KMS-11 (cell line): ENCODE measurements around the gene LYPD1.
A peak's percentile ranks its signal among the peaks of the same experiment; 100 is the strongest.

Experiments used
- H2AFZ ChIP-seq: fragments of 200-600 bp; sonication (generic); 2 replicates; pipeline ENCODE4 v1.6.1; 2016; ENCODE audit warnings: antibody characterized with exemption, mixed run types, low read depth
- H3K27ac ChIP-seq: fragments of 200-600 bp; sonication (generic); 2 replicates; pipeline ENCODE4 v1.6.1; 2016; ENCODE audit warnings: mild to moderate bottlenecking, mixed run types
- H3K27me3 ChIP-seq: fragments of 200-600 bp; sonication (generic); 2 replicates; pipeline ENCODE4 v1.6.1; 2017; ENCODE audit warnings: mild to moderate bottlenecking, low read depth, mixed run types, moderate library complexity; ENCODE audit not compliant: insufficient read depth
- H3K36me3 ChIP-seq: fragments of 200-600 bp; sonication (generic); 2 replicates; pipeline ENCODE4 v1.6.1; 2017; ENCODE audit warnings: mild to moderate bottlenecking, mixed run types; ENCODE audit not compliant: insufficient read depth
- H3K4me1 ChIP-seq: fragments of 200-600 bp; sonication (generic); 2 replicates; pipeline ENCODE4 v1.6.1; 2016; ENCODE audit warnings: mild to moderate bottlenecking, low read depth, mixed run types; ENCODE audit not compliant: poor library complexity, severe bottlenecking
- H3K4me2 ChIP-seq: fragments of 200-600 bp; sonication (generic); 2 replicates; pipeline ENCODE4 v1.7.0; 2016; ENCODE audit warnings: mild to moderate bottlenecking, mixed run types
- H3K4me3 ChIP-seq: fragments of 200-600 bp; sonication (generic); IDR thresholded peaks from 2 replicates; pipeline ENCODE4 v1.6.1; 2017; ENCODE audit warnings: low read depth, low read length, mixed read lengths; ENCODE audit not compliant: insufficient read depth
- H3K79me2 ChIP-seq: fragments of 200-600 bp; sonication (generic); 2 replicates; pipeline ENCODE4 v1.6.1; 2016; ENCODE audit warnings: low read depth, mixed run types; ENCODE audit not compliant: insufficient read depth
- H3K9ac ChIP-seq: fragments of 200-600 bp; sonication (generic); 2 replicates; pipeline ENCODE4 v1.6.1; 2016; ENCODE audit warnings: mild to moderate bottlenecking, mixed run types
- H4K20me1 ChIP-seq: fragments of 200-600 bp; sonication (generic); 2 replicates; pipeline ENCODE4 v1.6.1; 2016; ENCODE audit warnings: mild to moderate bottlenecking, mixed run types; ENCODE audit not compliant: insufficient read depth
- CTCF ChIP-seq: fragments of 200-600 bp; sonication (generic); conservative IDR thresholded peaks from 2 replicates; pipeline ENCODE4 v1.6.1; 2017; ENCODE audit warnings: low read depth, mild to moderate bottlenecking, antibody characterized with exemption, low read length, moderate library complexity, mixed read lengths

The LYPD1 gene

GRCh38 chr2:132671151-132671835 is 1.3 kb upstream of the LYPD1 start:
- H3K4me2 ChIP-seq, result no peak overlapping the region

GRCh38 chr2:132670496-132671150 is 618 bp upstream of the LYPD1 start:
- H2AFZ ChIP-seq, result peak overlapping the region; percentile 89
- H3K4me1 ChIP-seq, result no peaks in the 10 kb centered on the region
- no peak for TF ChIP-seq CTCF
- no peak overlapping the region for H3K9ac ChIP-seq
- H3K27ac ChIP-seq, result no peak overlapping the region
- H4K20me1 ChIP-seq, result no peaks in the 10 kb centered on the region
- H3K79me2 ChIP-seq, result no peaks in the 10 kb centered on the region
- H3K36me3 ChIP-seq, result no peaks in the 10 kb centered on the region
- peak overlapping the region; percentile 21; the same call in 1 of the 2 replicates for H3K4me2 ChIP-seq
- H3K27me3 ChIP-seq, result no peaks in the 10 kb centered on the region
- H3K4me3 ChIP-seq, result no peak overlapping the region

More at GRCh38 chr2:132671151-132671835, 1.3 kb upstream of the LYPD1 start:
- H3K27me3 ChIP-seq, result no peaks in the 10 kb centered on the region
- H3K36me3 ChIP-seq, result no peaks in the 10 kb centered on the region
- no peaks in the 10 kb centered on the region for H3K79me2 ChIP-seq
- no peak overlapping the region for H2AFZ ChIP-seq
- no peak overlapping the region for H3K9ac ChIP-seq
- H3K4me3 ChIP-seq, result no peak overlapping the region
- no peaks in the 10 kb centered on the region for H4K20me1 ChIP-seq
- no peak for TF ChIP-seq CTCF
- no peak overlapping the region for H3K27ac ChIP-seq
- no peaks in the 10 kb centered on the region for H3K4me1 ChIP-seq

- Histone ChIP-seq H3K4me1 (no peaks in the 10 kb centered on the region), H3K4me2 (peak overlapping the region; percentile 60), H4K20me1 (no peaks in the 10 kb centered on the region), H3K4me3 (no peak overlapping the region), H3K36me3 (no peaks in the 10 kb centered on the region), H2AFZ (peak overlapping the region; percentile 89), H3K27me3 (no peaks in the 10 kb centered on the region), H3K27ac (no peak overlapping the region), H3K79me2 (no peaks in the 10 kb centered on the region), H3K9ac (no peak overlapping the region)
- no peak for TF ChIP-seq CTCF
Observed at GRCh38 chr2:132668987-132669907, 758 bp downstream of the LYPD1 start.

GRCh38 chr2:132668189-132668823 is 1.7 kb downstream of the LYPD1 start:
- no peak overlapping the region for H3K27ac ChIP-seq
- H3K27me3 ChIP-seq, result no peaks in the 10 kb centered on the region
- no peak overlapping the region for H3K4me3 ChIP-seq
- H3K9ac ChIP-seq, result no peak overlapping the region
- H2AFZ ChIP-seq, result no peak overlapping the region
- no peak for TF ChIP-seq CTCF
- H3K79me2 ChIP-seq, result no peaks in the 10 kb centered on the region
- H3K4me2 ChIP-seq, result no peak overlapping the region
- H3K36me3 ChIP-seq, result no peaks in the 10 kb centered on the region
- no peaks in the 10 kb centered on the region for H4K20me1 ChIP-seq
- no peaks in the 10 kb centered on the region for H3K4me1 ChIP-seq
